ENCODE measurements around the gene LRRFIP1.

Gene LRRFIP1

GRCh38 chr2:237630216-237631000 lies 3.0 kb downstream of the LRRFIP1 start:
- peaks cover 0 to 18% of the 10 kb centered on the region in 2 donors for H3K9me3 ChIP-seq (replicated peaks in 1 of 2; ENCODE audit: control insufficient read depth in 2 of 2, insufficient read depth in 1 of 2, low read depth in 1 of 2, low read length in 2 of 2)
- H3K9ac ChIP-seq (ENCODE audit: low read depth, low read length, poor library complexity): no peak overlapping the region
- no peak overlapping the region for H3K4me3 ChIP-seq (ENCODE audit: low read length in 2 of 2)
- H3K4me1 ChIP-seq (ENCODE audit: control insufficient read depth in 2 of 2, insufficient read depth in 1 of 2, low read depth in 1 of 2, low read length in 2 of 2): peaks cover 4 to 9% of the 10 kb centered on the region in 2 donors
- no CpG with 5 or more reads among the region's 12 CpGs for WGBS, 2 donors (ENCODE audit: extremely low coverage in 2 of 2, insufficient read length in 2 of 2, insufficient replicate concordance in 1 of 2)
- H2AK5ac ChIP-seq (ENCODE audit: low read depth, low read length): no peak overlapping the region
- no peak overlapping the region for H4K91ac ChIP-seq (ENCODE audit: low read depth, low read length, poor library complexity)
- no peak overlapping the region for H3K4me2 ChIP-seq (ENCODE audit: insufficient read depth, low read length, poor library complexity, severe bottlenecking)
- no peak overlapping the region for H2BK12ac ChIP-seq (ENCODE audit: low read length)
- H3K23ac ChIP-seq (ENCODE audit: low read depth, low read length, poor library complexity): peak overlapping the region; percentile 47
- peaks cover 4 to 29% (median 8%) of the 10 kb centered on the region in 3 experiments for H3K27me3 ChIP-seq (ENCODE audit: control insufficient read depth in 3 of 3, insufficient read depth in 3 of 3, low read depth in 1 of 3, low read length in 3 of 3)
- no peak overlapping the region for H2BK120ac ChIP-seq (ENCODE audit: low read depth, low read length)
- no peak for DNase-seq (ENCODE audit: low spot score)
- H3K79me1 ChIP-seq (ENCODE audit: low read depth, low read length): peaks cover 2% of the 10 kb centered on the region
- H3K14ac ChIP-seq (ENCODE audit: low read length): no peak overlapping the region
- H3K18ac ChIP-seq (ENCODE audit: low read length): no peak overlapping the region
- H4K8ac ChIP-seq (ENCODE audit: low read depth, low read length): no peak overlapping the region
- no peak overlapping the region for H3K4ac ChIP-seq (ENCODE audit: low read length)
- H2BK15ac ChIP-seq (ENCODE audit: low read length): no peak overlapping the region
- no peak overlapping the region for H3K27ac ChIP-seq (replicated peaks; ENCODE audit: low read length)
- no peak overlapping the region for H2BK5ac ChIP-seq (ENCODE audit: low read length)
- H2AFZ ChIP-seq (ENCODE audit: low read length): no peak overlapping the region
- H3K36me3 ChIP-seq (replicated peaks in 1 of 2; ENCODE audit: control insufficient read depth in 2 of 2, insufficient read depth in 2 of 2, low read length in 2 of 2): peaks cover 2 to 34% of the 10 kb centered on the region in 2 donors

- no peak overlapping the region for H4K8ac ChIP-seq (ENCODE audit: low read depth, low read length)
- no peak overlapping the region for H2BK5ac ChIP-seq (ENCODE audit: low read length)
- peak overlapping the region; percentile 69 for H3K23ac ChIP-seq (ENCODE audit: low read depth, low read length, poor library complexity)
- no peak overlapping the region for H2AFZ ChIP-seq (ENCODE audit: low read length)
- H2BK12ac ChIP-seq (ENCODE audit: low read length): no peak overlapping the region
- H3K9me3 ChIP-seq (replicated peaks in 1 of 2; ENCODE audit: control insufficient read depth in 2 of 2, insufficient read depth in 1 of 2, low read depth in 1 of 2, low read length in 2 of 2): peaks cover 0 to 18% of the 10 kb centered on the region in 2 donors
- no peak overlapping the region for H3K4ac ChIP-seq (ENCODE audit: low read length)
- H3K4me3 ChIP-seq (ENCODE audit: low read length in 2 of 2): no peak overlapping the region
- H2BK15ac ChIP-seq (ENCODE audit: low read length): no peak overlapping the region
- H3K27ac ChIP-seq (replicated peaks; ENCODE audit: low read length): no peak overlapping the region
- H3K27me3 ChIP-seq (ENCODE audit: control insufficient read depth in 3 of 3, insufficient read depth in 3 of 3, low read depth in 1 of 3, low read length in 3 of 3): peaks cover 4 to 21% (median 8%) of the 10 kb centered on the region in 3 experiments
- no CpG with 5 or more reads among the region's 14 CpGs for WGBS, 2 donors (ENCODE audit: extremely low coverage in 2 of 2, insufficient read length in 2 of 2, insufficient replicate concordance in 1 of 2)
- H3K4me1 ChIP-seq (ENCODE audit: control insufficient read depth in 2 of 2, insufficient read depth in 1 of 2, low read depth in 1 of 2, low read length in 2 of 2): peaks cover 3 to 9% of the 10 kb centered on the region in 2 donors
- H3K36me3 ChIP-seq (replicated peaks in 1 of 2; ENCODE audit: control insufficient read depth in 2 of 2, insufficient read depth in 2 of 2, low read length in 2 of 2): peaks cover 2 to 34% of the 10 kb centered on the region in 2 donors
- H2AK5ac ChIP-seq (ENCODE audit: low read depth, low read length): no peak overlapping the region
- no peak overlapping the region for H2BK120ac ChIP-seq (ENCODE audit: low read depth, low read length)
- no peak overlapping the region for H3K4me2 ChIP-seq (ENCODE audit: insufficient read depth, low read length, poor library complexity, severe bottlenecking)
- no peak overlapping the region for H3K18ac ChIP-seq (ENCODE audit: low read length)
- H3K79me1 ChIP-seq (ENCODE audit: low read depth, low read length): peaks cover 2% of the 10 kb centered on the region
- no peak for DNase-seq (ENCODE audit: low spot score)
- no peak overlapping the region for H4K91ac ChIP-seq (ENCODE audit: low read depth, low read length, poor library complexity)
- no peak overlapping the region for H3K9ac ChIP-seq (ENCODE audit: low read depth, low read length, poor library complexity)
- no peak overlapping the region for H3K14ac ChIP-seq (ENCODE audit: low read length)
These were observed 3.8 kb downstream of the LRRFIP1 start for GRCh38 chr2:237631007-237631785.

- peak overlapping the region; percentile 69 for H3K23ac ChIP-seq (ENCODE audit: low read depth, low read length, poor library complexity)
- WGBS, 2 donors (ENCODE audit: extremely low coverage in 2 of 2, insufficient read length in 2 of 2, insufficient replicate concordance in 1 of 2): no CpG with 5 or more reads among the region's 19 CpGs
These were observed 4.6 kb downstream of the LRRFIP1 start for GRCh38 chr2:237631801-237632585.

More at GRCh38 chr2:237631801-237632585, 4.6 kb downstream of the LRRFIP1 start:
- peaks cover 0 to 13% (median 2%) of the 10 kb centered on the region in 3 experiments for H3K27me3 ChIP-seq (ENCODE audit: control insufficient read depth in 3 of 3, insufficient read depth in 3 of 3, low read depth in 1 of 3, low read length in 3 of 3)
- no peak overlapping the region for H3K4ac ChIP-seq (ENCODE audit: low read length)
- peaks cover 3 to 7% of the 10 kb centered on the region in 2 donors for H3K4me1 ChIP-seq (ENCODE audit: control insufficient read depth in 2 of 2, insufficient read depth in 1 of 2, low read depth in 1 of 2, low read length in 2 of 2)
- peaks cover 2 to 34% of the 10 kb centered on the region in 2 donors for H3K36me3 ChIP-seq (replicated peaks in 1 of 2; ENCODE audit: control insufficient read depth in 2 of 2, insufficient read depth in 2 of 2, low read length in 2 of 2)
- H4K8ac ChIP-seq (ENCODE audit: low read depth, low read length): no peak overlapping the region
- H4K91ac ChIP-seq (ENCODE audit: low read depth, low read length, poor library complexity): no peak overlapping the region
- no peak overlapping the region for H3K4me2 ChIP-seq (ENCODE audit: insufficient read depth, low read length, poor library complexity, severe bottlenecking)
- no peak overlapping the region for H2BK120ac ChIP-seq (ENCODE audit: low read depth, low read length)
- H3K18ac ChIP-seq (ENCODE audit: low read length): peak overlapping the region; percentile 36
- peak overlapping the region; percentile 15 for H3K9ac ChIP-seq (ENCODE audit: low read depth, low read length, poor library complexity)
- H3K79me1 ChIP-seq (ENCODE audit: low read depth, low read length): peaks cover 2% of the 10 kb centered on the region
- H3K14ac ChIP-seq (ENCODE audit: low read length): no peak overlapping the region
- H2BK12ac ChIP-seq (ENCODE audit: low read length): no peak overlapping the region
- H2AFZ ChIP-seq (ENCODE audit: low read length): no peak overlapping the region
- H3K4me3 ChIP-seq (ENCODE audit: low read length in 2 of 2): no peak overlapping the region
- no peak overlapping the region for H2AK5ac ChIP-seq (ENCODE audit: low read depth, low read length)
- DNase-seq (ENCODE audit: low spot score): no peak
- no peak overlapping the region for H3K27ac ChIP-seq (replicated peaks; ENCODE audit: low read length)
- H2BK15ac ChIP-seq (ENCODE audit: low read length): no peak overlapping the region
- no peak overlapping the region for H2BK5ac ChIP-seq (ENCODE audit: low read length)
- H3K9me3 ChIP-seq (replicated peaks in 1 of 2; ENCODE audit: control insufficient read depth in 2 of 2, insufficient read depth in 1 of 2, low read depth in 1 of 2, low read length in 2 of 2): peaks cover 0 to 18% of the 10 kb centered on the region in 2 donors
